ENCODE data around the gene PUS1.

- TF ChIP-seq CTCF (IDR thresholded peaks at IDR 0.05; ENCODE audit: low read length), result no peak
- no peak for TF ChIP-seq EZH2 (IDR thresholded peaks at IDR 0.05; ENCODE audit: borderline replicate concordance, low read length)
Observed at GRCh38 chr12:131983554-131983953, 54.5 kb downstream of the PUS1 start.

Data from OCI-LY1 (cell line).